HG02943 (cell line): ENCODE data around the gene HIPK2.

ENCODE experiments used
- ATAC-seq: cut with Tn5 transposase; IDR thresholded peaks from one replicate; pipeline ENCODE4 v1.9.1; 2021; ENCODE audit warnings: mild to moderate bottlenecking, low read depth, moderate library complexity; ENCODE audit not compliant: unreplicated experiment

The HIPK2 gene

GRCh38 chr7:139753693-139754111 lies 24.1 kb downstream of the HIPK2 start:
- ATAC-seq: no peak

- no peak for ATAC-seq
Measured at GRCh38 chr7:139753081-139753692, 24.6 kb downstream of the HIPK2 start.

GRCh38 chr7:139752604-139753003 lies 25.2 kb downstream of the HIPK2 start:
- no peak for ATAC-seq

GRCh38 chr7:139752148-139752547 lies 25.6 kb downstream of the HIPK2 start:
- ATAC-seq: no peak

DNA sequence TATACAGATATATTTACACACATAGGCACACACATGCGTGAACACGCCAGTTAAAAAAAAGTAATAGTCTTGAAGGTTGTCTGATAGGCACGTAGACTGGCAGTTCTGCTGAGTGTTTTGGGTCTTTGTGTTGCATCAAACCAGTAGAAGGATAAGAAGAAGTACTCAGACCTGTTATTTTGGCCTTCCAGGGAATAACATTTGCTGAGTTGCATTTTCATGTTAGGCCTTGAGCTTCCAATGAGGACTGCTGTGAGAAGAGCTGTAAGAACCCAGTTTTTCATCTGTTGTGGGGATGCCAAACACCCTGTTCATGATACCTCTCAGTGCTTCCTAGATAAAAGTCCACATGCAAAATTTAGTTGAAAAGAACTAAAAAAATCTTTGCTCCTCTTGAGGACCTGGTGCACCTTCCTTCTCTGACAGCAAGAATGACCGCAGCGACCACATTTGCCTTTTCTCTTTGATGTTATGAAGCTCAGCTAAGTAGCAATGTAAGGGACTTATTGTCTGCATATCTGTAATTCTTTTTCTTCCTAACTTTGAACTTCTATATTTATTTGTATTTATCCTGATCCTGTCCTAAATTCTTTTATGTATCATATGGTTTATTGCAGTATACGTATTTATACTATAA lies 27.2 kb downstream of the HIPK2 start:
- ATAC-seq: no peak

- ATAC-seq: no peak
Measured at GRCh38 chr7:139749545-139749944, 28.3 kb downstream of the HIPK2 start.

DNA sequence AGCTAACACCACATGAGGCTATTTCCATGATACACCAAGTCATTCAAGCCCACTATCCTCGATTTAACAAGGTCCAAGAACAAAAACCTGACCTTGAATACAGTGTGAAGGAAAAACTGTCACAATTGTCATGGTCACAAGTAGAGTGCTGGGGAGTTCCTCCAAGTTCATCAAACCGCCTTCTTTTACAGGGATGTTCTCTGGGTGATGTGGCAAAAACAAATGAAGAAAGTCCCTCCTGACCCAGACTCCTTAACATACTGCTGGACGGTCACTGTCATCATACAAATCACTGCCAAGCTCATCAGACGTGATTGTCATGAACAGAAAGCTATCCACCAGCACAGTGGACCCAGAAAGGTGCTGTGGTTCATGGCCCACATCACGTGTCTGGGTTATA lies 28.9 kb downstream of the HIPK2 start:
- ATAC-seq: no peak

- ATAC-seq: no peak
Measured at GRCh38 chr7:139748373-139748765, 29.4 kb downstream of the HIPK2 start.

DNA sequence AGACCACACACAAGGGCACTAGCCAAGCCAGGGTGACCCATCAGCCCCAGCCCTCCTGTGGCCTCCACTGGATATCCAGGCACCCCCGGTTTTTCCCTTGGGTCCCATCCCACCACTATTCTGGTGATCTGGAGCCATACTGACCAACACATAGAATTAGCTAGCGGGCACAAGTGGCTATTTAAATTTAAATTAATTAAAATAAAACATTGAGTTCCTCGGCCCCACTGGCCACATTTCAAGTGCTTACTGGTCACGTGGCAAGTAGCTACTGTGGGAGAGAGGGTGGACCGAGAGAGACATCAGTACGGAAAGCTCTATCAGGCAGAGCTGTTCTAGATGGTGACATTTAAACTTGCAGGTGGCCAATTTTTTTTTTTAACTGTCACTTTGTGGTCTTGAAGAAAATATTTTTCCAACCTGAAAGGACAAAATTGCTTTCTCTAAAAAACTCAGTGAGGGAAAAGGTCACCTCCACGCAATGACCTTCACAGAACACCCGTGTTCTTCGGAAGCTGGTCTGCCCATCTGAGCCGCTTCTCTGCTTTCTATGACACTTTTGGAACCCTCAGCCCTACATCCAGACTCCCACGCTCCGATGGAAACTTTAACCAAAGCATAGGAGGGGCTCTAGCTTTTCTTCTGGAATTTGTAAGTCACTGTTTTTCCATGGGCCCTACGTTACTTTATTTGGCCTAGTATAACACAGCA lies 30.0 kb downstream of the HIPK2 start:
- no peak for ATAC-seq

GRCh38 chr7:139746652-139747051 lies 31.1 kb downstream of the HIPK2 start:
- no peak for ATAC-seq

DNA sequence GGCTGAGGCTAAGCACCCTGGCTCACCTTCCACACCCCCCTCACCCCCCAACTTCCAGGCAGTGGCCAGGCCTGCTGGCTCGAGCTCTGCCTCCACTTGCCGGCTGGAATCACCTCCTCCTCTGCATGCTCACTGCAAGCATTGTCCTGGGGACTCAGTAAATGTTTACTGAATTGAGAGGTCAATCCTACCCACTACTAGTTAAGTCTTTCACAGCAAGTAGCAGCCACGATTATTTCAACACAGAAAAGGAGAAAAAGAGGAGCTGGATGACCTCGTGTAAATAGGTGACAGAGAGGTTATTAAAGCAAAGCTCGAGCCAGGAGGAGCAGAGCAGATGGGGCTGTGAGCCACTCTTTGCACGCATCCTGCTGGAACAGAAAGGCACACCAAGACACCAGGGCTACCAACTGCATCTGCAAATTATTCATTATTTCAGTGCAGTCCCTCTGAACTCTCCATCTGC lies 32.1 kb downstream of the HIPK2 start:
- no peak for ATAC-seq

DNA sequence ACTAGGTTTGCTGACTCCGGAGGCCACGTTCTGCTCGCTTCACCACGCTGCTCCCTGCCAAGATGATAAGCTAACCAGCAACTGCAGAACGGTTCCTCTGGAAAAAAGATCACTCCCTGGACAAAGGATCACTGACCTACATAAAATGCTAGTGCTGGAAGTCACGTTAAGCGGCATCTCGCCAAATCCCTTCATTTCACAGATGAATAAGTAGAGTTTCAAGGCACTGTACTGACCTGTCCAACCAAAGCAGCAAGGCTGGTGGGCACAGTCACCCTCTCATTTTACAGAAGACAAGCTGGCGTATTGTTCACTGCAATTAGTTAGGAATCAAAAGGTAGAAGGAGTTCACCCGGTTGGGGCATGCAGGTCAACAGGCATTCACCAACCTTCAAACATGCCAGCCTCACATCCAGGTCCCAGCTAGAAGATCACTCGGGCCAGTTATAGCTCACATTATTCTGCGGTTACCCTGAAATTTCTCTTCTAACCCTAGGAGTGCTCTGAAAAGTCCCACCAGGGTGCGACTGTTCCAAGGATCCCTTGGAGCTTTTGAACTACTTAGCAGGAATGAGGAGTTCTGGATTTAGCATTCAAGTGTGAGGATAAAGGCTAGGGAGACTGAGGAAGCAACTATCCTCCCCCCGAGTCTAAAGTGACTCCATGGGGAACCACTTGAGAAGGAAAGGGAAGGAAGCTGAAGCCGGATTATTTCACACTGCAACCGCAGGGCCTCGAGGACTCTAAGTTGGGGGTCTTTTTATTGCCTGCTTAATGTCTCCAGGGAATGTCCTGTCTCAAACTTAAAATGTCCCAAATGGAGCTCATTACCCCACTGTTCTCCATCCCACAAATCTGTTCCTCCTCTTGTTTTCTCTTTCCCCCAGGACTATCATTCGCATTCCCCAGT lies 32.8 kb downstream of the HIPK2 start:
- ATAC-seq: no peak

GRCh38 chr7:139743967-139744767 lies 33.6 kb downstream of the HIPK2 start:
- no peak for ATAC-seq

DNA sequence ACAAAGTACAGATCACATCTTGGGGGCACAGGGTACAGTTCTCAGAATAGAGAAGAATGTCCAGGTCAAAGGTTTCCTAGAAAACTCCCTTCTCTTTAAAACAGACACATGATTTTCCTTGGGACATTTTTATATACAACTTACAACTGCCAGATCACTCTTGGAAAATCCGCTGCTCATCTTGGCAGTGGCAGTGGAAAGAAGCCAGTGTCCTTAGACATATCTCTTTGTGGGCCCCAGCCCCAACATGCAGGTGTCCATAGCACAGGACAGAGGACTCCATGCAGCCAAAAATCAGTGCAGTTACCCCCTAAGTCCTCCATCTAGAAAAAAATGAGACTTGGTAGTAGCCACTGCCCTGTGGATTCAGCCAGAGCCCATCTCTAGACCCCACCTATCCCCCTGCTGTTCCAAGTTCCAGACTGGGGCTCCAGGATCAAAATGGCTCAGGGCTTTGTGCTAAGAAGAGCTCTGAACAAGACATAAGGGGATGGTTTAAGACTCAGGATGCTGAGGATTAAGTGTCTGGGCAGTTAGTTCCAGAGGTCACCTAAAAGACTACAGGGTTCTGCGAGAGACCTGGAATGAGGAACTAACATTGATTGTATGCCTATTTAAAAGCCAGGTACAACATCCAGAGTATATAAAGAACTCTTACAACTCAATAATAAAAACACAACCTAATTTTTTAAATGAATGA lies 34.4 kb downstream of the HIPK2 start:
- no peak for ATAC-seq

- ATAC-seq: no peak
Measured at GRCh38 chr7:139741789-139742344, 35.9 kb downstream of the HIPK2 start.

GRCh38 chr7:139741239-139741638 lies 36.6 kb downstream of the HIPK2 start:
- ATAC-seq: no peak

- no peak for ATAC-seq
Measured at GRCh38 chr7:139739863-139740597, 37.8 kb downstream of the HIPK2 start.

GRCh38 chr7:139738772-139739171 lies 39.0 kb downstream of the HIPK2 start:
- ATAC-seq: no peak
